Stimulated activated CD8-positive, alpha-beta memory T cell treated with anti-CD3 and anti-CD28 coated beads, Interleukin-4, amount 100 ng/mL, for 4 hours (primary cell): ENCODE data around the gene C3orf20.
A peak's percentile ranks its signal among the peaks of the same experiment; 100 is the strongest.
"Not testable (repeated sequence)": the region's sequence is repeated elsewhere in the genome, so short reads cannot be mapped to it uniquely, and the experiment has no call there.

Experiments
- DNase-seq, 2 donors: peaks; one replicate each; pipeline ENCODE4 v3.0.0-alpha.2; 2020; ENCODE audit warnings: low read depth in 2 of 2, low spot score in 1 of 2

Gene C3orf20

GRCh38 chr3:14649466-14649865 is 25.5 kb upstream of the C3orf20 start:
- DNase-seq = no peak

- no peak for DNase-seq
These were observed 24.7 kb upstream of the C3orf20 start for GRCh38 chr3:14650193-14650592.

GRCh38 chr3:14651440-14652251 is 23.3 kb upstream of the C3orf20 start, which contains the start of gene CCDC174:
TSS of gene CCDC174 (plus strand) at chr3:14651762. CDS start at chr3:14651837, 75 bp downstream.
- peak; percentile 87 to 88 for DNase-seq

- not testable (repeated sequence) for DNase-seq
These were observed 22.5 kb upstream of the C3orf20 start for GRCh38 chr3:14652360-14652907.

GRCh38 chr3:14657579-14657978 is 17.4 kb upstream of the C3orf20 start:
- DNase-seq = no peak

GRCh38 chr3:14658978-14659377 is 16.0 kb upstream of the C3orf20 start:
- no peak for DNase-seq

GRCh38 chr3:14660942-14661341 is 14.0 kb upstream of the C3orf20 start:
- DNase-seq = no peak

- no peak for DNase-seq
These were observed 11.4 kb upstream of the C3orf20 start for GRCh38 chr3:14663396-14664135.

- DNase-seq = no peak
These were observed 10.8 kb upstream of the C3orf20 start for GRCh38 chr3:14664170-14664569.

- DNase-seq = no peak
These were observed 2.4 kb upstream of the C3orf20 start for GRCh38 chr3:14672588-14672987.

GRCh38 chr3:14676881-14677280 is 1.9 kb downstream of the C3orf20 start:
- DNase-seq = no peak

- no peak for DNase-seq
These were observed 3.1 kb downstream of the C3orf20 start for GRCh38 chr3:14678015-14678503.

- no peak for DNase-seq
These were observed 5.2 kb downstream of the C3orf20 start for GRCh38 chr3:14680115-14680514.

GRCh38 chr3:14680716-14681115 is 5.8 kb downstream of the C3orf20 start:
- no peak for DNase-seq

GRCh38 chr3:14684447-14684846 is 9.5 kb downstream of the C3orf20 start:
- DNase-seq = no peak

GRCh38 chr3:14685179-14685578 is 10.2 kb downstream of the C3orf20 start:
- no peak for DNase-seq

- no peak for DNase-seq
These were observed 12.4 kb downstream of the C3orf20 start for GRCh38 chr3:14687360-14687759.

- no peak for DNase-seq
These were observed 13.6 kb downstream of the C3orf20 start for GRCh38 chr3:14688525-14688924.

- no peak for DNase-seq
These were observed 14.5 kb downstream of the C3orf20 start for GRCh38 chr3:14689247-14689980.

GRCh38 chr3:14691239-14691638 is 16.3 kb downstream of the C3orf20 start:
- DNase-seq = no peak

- no peak for DNase-seq
These were observed 16.8 kb downstream of the C3orf20 start for GRCh38 chr3:14691719-14692118.
